ENCODE measurements around the gene GLRX. TPM values are rescaled to one million over a fixed set of nuclear protein-coding genes. Genes with fewer than 3 reads are reported as not detected.

The GLRX gene
- polyA plus RNA-seq, 1 donor (not counting 4 experiments of a cell fraction or from before 2014, with no cell fraction given), result 15.6 TPM

GRCh38 chr5:95808013-95808685 lies 14.4 kb downstream of the GLRX start:
- DNase-seq (ENCODE audit: low read depth, low spot score) (no peak), FAIRE-seq (no peak)
- Histone ChIP-seq H3K27me3 (ENCODE audit: control insufficient read depth, extremely low read depth, insufficient read depth, low read length) (no peaks in the 10 kb centered on the region), H3K79me2 (ENCODE audit: control insufficient read depth, insufficient read depth, low read length) (no peaks in the 10 kb centered on the region), H3K9ac (ENCODE audit: control insufficient read depth, extremely low read depth, insufficient read depth, low read length) (no peak overlapping the region), H2AFZ (ENCODE audit: control insufficient read depth, low read length) (no peak overlapping the region), H3K4me2 (ENCODE audit: control insufficient read depth, extremely low read depth, insufficient read depth, low read depth, low read length) (no peak overlapping the region), H3K4me1 (ENCODE audit: control insufficient read depth, extremely low read depth, insufficient read depth, low read length) (peaks cover 21% of the 10 kb centered on the region), H4K20me1 (ENCODE audit: control insufficient read depth, extremely low read depth, insufficient read depth, low read length) (no peaks in the 10 kb centered on the region), H3K36me3 (ENCODE audit: control insufficient read depth in 2 of 2, extremely low read depth in 1 of 2, insufficient read depth in 2 of 2, low read length in 2 of 2) (no peaks in the 10 kb centered on the region), H3K9me3 (ENCODE audit: control insufficient read depth, low read depth, low read length) (no peaks in the 10 kb centered on the region), H3K27ac (ENCODE audit: control insufficient read depth, insufficient read depth, low read length) (no peak overlapping the region), H3K9me1 (ENCODE audit: control insufficient read depth, extremely low read depth, insufficient read depth, low read length) (no peaks in the 10 kb centered on the region), H3K4me3 (ENCODE audit: control insufficient read depth in 2 of 3, extremely low read depth in 1 of 3, insufficient read depth in 2 of 3, low read depth in 1 of 3, low read length in 3 of 3) (no peak overlapping the region)
- no peak for TF ChIP-seq EZH2 (IDR thresholded peaks at IDR 0.05; ENCODE audit: low read length)
- no peak for TF ChIP-seq CTCF (optimal IDR thresholded peaks at IDR 0.05 in 1 of 3, IDR thresholded peaks at IDR 0.05 in 1 of 3, conservative IDR thresholded peaks at IDR 0.05 in 1 of 3; ENCODE audit: extremely low read depth in 1 of 3, insufficient read depth in 2 of 3, low read length in 3 of 3)
- dilution Hi-C loops (cut with MboI; ENCODE audit: extremely low pct_ligation_motif_present, low sequenced_read_pairs), result no loop called here

GRCh38 chr5:95806687-95807086 lies 15.8 kb downstream of the GLRX start:
- Histone ChIP-seq H3K9ac (ENCODE audit: control insufficient read depth, extremely low read depth, insufficient read depth, low read length) (no peak overlapping the region), H3K36me3 (ENCODE audit: control insufficient read depth in 2 of 2, extremely low read depth in 1 of 2, insufficient read depth in 2 of 2, low read length in 2 of 2) (no peaks in the 10 kb centered on the region), H3K27ac (ENCODE audit: control insufficient read depth, insufficient read depth, low read length) (no peak overlapping the region), H3K4me1 (ENCODE audit: control insufficient read depth, extremely low read depth, insufficient read depth, low read length) (peaks cover 15% of the 10 kb centered on the region), H4K20me1 (ENCODE audit: control insufficient read depth, extremely low read depth, insufficient read depth, low read length) (no peaks in the 10 kb centered on the region), H3K4me3 (ENCODE audit: control insufficient read depth in 2 of 3, extremely low read depth in 1 of 3, insufficient read depth in 2 of 3, low read depth in 1 of 3, low read length in 3 of 3) (no peak overlapping the region), H3K9me3 (ENCODE audit: control insufficient read depth, low read depth, low read length) (no peaks in the 10 kb centered on the region), H3K27me3 (ENCODE audit: control insufficient read depth, extremely low read depth, insufficient read depth, low read length) (no peaks in the 10 kb centered on the region), H2AFZ (ENCODE audit: control insufficient read depth, low read length) (no peak overlapping the region), H3K79me2 (ENCODE audit: control insufficient read depth, insufficient read depth, low read length) (no peaks in the 10 kb centered on the region), H3K4me2 (ENCODE audit: control insufficient read depth, extremely low read depth, insufficient read depth, low read depth, low read length) (no peak overlapping the region), H3K9me1 (ENCODE audit: control insufficient read depth, extremely low read depth, insufficient read depth, low read length) (no peaks in the 10 kb centered on the region)
- dilution Hi-C loops (cut with MboI; ENCODE audit: extremely low pct_ligation_motif_present, low sequenced_read_pairs), result no loop called here
- TF ChIP-seq EZH2 (IDR thresholded peaks at IDR 0.05; ENCODE audit: low read length) (no peak), CTCF (optimal IDR thresholded peaks at IDR 0.05 in 1 of 3, IDR thresholded peaks at IDR 0.05 in 1 of 3, conservative IDR thresholded peaks at IDR 0.05 in 1 of 3; ENCODE audit: extremely low read depth in 1 of 3, insufficient read depth in 2 of 3, low read length in 3 of 3) (no peak)
- DNase-seq (ENCODE audit: low read depth, low spot score) (no peak), FAIRE-seq (no peak)
